ELR (cell line): ENCODE results near the gene FIGNL2.
A peak's percentile ranks its signal among the peaks of the same experiment; 100 is the strongest.

Experiments
- DNase-seq: peaks from one replicate; pipeline ENCODE4 v3.0.0-alpha.2; 2015; ENCODE audit warnings: low read depth

The FIGNL2 gene

DNA sequence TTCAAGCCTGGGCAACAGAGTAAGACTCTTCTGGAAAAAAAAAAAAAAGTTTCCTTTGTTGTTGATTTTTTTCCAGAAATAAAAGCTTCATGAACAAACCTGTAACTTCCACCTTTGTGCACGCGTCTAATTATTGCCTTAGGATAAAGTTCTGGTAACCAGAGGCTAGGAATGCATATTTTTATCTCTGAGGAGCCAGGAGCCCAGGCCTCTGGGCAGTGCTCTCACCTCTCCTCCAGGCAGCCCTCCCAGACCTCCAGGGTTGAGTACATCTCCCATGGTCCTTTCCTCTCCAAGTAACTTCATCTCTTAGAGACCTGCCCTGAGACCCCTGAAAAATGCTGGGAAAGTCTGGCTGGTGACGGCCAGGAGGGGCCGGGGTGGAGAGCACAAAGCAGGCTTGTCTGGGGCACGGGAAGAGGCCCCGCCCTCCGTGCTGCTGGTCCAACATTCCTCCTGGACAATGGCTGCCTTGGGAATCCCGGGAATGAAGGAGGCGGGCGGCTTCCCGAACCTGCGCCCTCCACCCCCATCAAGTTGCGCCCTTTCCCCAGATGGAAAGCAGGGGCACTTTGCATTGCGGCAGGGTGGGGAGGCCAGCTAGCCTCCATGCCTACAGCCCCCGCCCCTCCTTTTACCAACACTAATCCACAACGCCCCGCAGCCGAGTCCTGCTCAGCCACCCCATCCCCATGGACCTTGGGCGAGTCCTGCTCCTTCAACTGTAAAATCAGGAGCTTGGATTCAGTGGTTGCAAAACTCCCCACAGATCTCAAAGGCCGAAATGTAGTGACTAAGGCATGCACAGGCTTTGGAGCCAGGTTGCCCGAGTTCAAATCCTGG lies 7.3 kb upstream of the FIGNL2 start:
- peak; percentile 29 for DNase-seq

DNA sequence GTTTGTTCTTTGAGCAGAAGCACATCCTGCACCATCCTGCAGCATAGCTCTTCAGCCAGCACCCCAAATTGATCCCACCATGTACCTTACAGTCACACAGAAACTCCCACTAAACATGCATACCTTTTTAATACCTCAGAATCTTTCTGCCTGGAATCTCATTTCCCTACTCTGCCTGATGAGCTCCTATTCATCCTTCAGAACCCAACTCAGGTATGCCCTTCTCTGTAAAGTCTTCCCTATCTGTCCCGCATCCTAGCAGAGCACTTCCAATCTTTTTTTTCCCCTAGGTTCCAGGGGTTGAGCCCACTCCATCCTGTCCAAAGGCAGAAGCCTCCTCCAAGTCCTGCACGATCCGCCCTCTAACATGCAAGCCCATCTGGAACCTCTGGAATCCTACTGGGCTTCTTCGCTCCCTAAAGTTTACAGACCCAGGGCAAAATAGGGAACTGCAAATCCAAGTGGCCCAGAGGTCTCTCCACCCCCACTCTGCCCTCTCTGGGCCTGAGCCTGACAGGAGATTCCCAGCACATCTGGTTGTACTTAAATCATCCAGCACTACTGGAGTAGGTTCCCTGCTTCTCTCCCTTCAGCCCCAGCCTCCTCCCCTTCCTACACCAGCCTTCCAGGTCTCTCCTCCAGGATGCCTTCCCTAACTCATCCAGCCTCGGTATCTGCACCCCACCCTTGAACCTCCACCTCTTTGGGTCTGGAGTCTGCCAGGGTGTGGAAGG lies 4.1 kb upstream of the FIGNL2 start:
- DNase-seq: no peak

DNA sequence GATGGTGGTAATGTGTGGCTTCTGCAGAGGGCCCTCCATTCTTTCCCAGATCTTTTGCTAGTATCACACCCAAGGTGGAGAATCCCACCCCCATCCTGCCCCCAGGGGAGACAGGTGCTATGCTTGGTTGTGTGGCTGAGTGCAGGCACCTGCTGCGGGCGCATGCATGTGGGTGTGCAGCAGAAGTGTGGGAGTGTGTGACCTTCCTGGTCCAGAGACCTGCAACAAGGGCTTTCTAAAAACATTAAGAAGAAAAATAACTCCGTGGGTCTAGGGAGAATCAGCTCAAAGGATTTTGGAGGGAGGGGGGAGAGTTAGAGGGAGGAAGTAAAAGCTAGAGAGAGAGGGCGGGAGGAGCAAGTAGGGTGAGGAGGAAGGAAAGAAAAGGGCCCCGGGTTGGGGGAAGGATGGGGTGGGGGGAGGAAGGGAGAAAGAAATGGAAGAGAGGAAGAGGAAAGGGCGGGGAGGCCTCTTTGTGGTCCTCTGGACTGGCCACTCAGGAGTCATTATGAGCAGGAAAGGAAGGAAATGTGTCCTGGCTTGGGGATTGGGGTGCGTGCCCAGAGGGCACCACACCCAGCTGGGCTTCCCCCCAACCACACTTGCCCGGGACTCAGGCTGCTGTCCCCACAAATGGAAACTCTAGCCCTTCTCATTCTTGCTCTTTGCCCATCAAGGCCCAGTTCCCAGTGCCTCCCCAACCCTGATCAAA lies 3.1 kb upstream of the FIGNL2 start:
- DNase-seq: no peak

DNA sequence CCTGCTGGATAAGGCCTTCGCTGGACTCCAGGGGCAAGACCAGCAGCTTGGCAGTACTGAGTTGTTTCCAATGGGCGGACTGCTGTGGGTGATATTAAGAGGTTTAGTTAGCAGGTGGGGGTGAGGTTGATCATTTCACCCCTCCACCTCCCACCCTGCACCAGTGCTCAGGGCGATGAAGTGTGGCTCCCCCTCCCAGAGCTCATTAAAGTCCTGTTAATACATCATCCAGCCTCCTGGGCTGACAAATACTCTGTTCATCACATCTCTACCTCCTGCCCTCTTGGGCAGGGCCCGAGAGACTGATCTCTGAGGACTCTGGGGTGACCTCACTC lies 2.4 kb upstream of the FIGNL2 start:
- no peak for DNase-seq

DNA sequence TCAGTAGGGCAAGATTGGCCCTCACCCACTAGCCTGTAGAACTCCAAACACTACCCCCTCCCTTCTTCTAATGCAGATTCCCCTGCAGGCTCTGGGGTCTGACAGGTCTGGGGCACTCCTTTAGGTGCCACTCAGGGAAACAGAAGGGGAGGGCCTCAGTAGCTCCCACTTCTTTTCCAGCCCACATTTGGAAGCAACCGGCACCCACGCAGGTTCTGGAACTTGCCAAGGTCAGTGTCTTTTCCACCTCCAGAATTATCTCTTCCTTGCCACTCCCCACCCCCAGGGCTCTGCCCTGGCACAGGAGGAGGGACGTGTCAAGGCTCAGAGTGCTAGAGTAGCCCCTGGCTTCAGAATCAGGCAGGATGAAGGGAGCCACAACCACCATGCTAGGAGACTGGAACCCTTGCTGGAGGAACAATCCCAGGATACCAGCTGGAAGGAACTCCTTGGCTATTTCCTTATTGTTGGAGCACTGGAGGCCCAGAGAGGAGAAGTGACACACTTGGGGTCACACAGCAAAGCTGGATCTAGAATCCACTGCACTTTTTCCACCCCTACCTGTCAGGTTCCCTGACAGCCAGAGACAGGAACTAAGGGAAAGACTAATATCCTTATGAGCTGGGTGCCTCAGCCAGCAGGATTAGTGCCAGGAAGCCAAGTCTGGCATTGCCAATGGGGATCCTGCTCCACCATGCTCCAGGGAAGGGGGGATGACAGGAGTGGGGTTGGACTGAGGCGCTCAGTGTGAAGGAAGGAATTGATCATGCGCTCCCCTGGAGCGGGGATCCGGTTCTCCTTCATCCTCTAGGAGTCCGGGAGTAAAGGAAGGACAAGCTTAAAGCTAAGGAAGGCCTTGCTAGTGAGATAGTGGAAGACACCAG lies 1.8 kb upstream of the FIGNL2 start:
- no peak for DNase-seq

DNA sequence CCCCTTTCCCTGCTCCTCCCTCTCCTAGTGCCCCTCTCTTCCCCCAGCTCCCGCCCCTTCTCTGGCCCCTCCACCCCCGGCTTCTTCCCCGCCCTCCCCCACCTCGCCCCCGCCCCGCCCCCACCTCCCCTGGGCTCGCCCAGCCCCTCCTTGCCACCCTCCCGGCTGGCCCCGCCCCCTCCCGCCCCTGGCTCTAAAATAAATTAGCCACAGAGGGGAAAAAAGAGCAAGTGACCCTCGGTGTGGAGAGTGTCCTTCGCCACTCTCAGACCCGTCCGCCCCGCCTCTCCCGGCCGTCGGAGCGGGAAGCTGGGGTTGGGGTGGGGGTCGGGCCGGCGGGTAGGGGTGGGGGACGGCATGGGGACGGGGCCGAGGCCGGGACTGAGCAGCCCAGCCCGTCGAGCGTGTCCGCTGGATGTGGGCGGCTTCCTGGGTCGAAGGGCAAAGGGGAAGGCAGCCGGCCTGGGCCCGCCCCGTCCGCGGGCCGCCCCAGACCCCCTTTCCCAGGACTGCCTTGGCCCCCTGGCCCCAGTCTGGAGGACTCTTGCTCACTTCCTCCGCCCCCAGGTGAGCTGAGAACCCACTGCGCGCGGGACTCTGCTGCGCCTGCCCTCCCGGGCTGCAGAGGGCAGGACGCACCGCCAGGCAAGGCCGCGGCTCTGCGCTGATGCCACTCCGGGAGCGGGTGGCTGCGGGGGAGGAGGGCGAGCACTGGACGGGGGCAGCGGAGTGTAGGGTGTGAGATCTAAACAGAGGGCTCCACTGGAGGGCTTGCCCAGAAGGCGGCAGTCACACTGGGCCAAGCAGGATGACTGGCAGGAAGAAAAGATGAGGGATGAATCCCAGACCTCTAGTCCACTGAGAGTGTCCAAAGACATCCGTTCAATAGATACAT lies 570 bp upstream of the FIGNL2 start:
- DNase-seq: no peak

GRCh38 chr12:51847643-51848325 lies 734 bp downstream of the FIGNL2 start:
- peak; percentile 30 for DNase-seq

DNA sequence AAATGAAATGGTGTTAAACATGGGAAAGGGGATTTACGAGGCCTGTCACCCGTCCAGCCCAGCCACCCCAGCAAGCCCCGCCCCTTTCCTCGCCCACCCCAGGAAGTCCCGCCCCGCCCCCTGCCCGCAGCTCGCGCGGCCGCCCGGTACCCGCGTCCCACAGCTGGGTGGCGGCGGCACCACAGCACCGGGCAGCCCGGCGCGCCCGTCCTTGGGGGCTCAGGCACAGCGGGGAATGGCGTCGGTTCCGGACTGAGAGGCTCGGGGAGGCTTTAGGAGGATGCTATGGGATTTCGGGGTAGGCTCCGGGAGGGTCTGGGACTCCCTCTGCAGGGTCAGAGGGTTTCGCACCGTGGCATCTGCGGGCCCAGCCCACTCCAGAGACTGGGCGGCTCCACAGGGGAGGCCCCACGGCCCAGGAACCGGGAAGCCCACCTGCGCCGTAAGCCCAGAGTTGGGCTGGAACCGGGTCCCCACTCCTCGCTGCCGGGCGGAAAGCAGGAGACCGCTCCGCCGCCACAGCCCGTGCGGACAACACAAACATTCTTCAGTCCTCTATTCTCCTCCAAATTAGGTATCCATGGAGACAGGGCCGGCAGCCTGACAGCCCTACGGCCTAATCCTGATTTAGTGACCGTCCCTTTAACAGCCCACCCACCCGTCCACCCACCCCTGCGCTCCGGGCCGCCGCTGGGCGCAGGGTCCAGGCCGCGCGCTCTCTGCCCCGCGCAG lies 1.4 kb downstream of the FIGNL2 start:
- peak; percentile 36 for DNase-seq

DNA sequence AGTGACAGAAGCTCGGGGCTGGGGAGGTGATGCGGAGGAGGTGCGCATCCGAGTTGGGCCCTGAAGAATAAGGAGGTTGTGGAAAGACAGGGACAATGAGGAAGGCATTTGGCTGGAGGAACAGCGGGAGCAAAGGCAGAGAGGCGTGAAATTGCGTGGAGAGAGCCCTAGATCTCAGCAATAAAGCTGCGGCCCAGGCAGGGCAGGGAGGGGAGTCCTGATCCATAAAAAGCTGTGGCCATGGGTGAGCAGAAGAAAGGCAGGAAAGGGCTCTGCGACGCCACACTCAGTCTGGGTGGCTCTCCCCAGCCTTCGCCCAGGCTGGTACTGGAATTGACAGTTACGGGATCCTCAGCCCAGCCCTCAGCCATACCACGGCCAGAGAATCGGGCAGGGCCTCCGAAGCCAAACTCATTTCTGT lies 2.2 kb downstream of the FIGNL2 start:
- DNase-seq: no peak

- no peak for DNase-seq
Observed at GRCh38 chr12:51845482-51845881, 3.0 kb downstream of the FIGNL2 start.

GRCh38 chr12:51844854-51845253 lies 3.7 kb downstream of the FIGNL2 start:
- no peak for DNase-seq

- no peak for DNase-seq
Observed at GRCh38 chr12:51841727-51842126, 6.8 kb downstream of the FIGNL2 start.

DNA sequence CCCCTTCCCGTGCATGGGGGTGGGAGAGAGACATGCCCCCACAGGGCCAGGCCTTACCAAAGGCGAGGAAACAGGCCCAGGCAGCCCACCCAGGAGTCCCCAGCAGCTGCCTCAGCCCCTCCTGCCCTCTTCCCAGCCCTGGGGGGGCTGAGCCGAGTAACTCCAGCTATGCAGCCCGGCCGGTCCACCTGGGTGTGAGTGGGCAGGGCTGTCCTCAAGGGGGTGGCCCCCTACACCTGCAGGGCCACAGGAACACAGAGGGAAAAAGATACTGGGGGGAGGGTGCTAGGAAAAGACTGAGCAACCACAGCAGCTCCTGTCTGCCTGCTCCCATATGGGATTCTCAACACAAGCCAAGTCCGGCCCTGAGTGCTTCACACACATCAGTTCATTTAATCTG lies 7.6 kb downstream of the FIGNL2 start:
- DNase-seq: no peak

GRCh38 chr12:51839310-51839947 lies 9.1 kb downstream of the FIGNL2 start:
- DNase-seq: no peak

DNA sequence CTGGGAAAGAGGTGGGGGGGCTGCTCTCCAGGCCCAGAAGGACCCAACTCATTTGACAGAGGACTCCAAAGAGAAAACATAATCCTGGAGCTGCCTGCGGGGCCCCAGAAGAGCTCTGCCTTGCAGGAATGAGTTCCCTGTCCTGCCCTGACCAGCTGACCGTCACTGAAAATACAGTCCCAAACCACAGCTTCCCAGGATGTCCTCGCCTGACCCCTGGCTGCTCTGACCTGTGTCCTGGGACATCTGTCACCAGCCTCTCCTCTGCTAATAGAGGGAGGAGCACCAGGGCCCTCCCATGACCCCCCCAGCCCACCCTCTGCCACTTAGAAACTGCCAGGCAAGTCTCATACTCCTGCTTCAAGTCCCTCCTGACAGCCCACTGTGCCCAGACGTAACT lies 9.8 kb downstream of the FIGNL2 start:
- no peak for DNase-seq

GRCh38 chr12:51838036-51838435 lies 10.5 kb downstream of the FIGNL2 start:
- no peak for DNase-seq

DNA sequence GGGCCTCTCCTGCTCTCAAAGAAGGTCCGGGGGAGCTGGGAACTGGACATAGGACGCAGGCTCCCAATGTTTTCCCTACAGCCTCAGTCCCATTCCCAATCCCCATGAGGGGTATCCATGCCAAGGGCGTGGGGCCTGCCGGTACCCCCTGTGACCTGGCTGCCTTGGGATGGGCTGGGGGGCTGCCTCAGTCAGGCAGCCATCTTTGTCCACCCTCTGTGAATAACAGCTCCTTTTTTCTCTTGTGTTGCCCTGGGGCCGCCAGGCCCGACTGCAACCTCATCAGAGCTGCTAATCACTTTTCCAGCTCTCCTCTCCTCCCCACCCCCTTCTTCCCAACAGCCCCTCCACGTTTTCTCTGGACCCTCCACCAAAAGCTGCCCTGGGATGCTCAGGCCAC lies 11.2 kb downstream of the FIGNL2 start:
- DNase-seq: no peak

DNA sequence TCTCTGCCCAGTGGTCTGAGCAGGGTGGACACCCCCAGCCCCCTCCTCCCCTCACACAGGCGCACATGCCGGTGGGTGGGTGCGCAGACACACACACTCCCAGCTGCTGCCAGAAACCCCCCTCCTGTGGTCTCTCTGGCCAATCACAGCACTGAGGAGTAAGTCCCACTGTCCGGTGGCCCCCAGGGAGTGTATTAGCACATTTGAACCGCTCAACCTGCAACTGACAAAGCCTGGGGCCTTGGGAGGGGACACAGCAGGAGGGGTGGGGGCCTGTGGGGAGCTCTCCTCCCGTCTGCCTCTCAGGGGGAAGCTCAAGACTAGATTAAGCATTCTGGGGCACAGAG lies 11.7 kb downstream of the FIGNL2 start:
- DNase-seq: no peak
